HG02885 (cell line): ENCODE results near the gene PTPRD.

Experiments used
- ATAC-seq: cut with Tn5 transposase; IDR thresholded peaks from one replicate; pipeline ENCODE4 v1.9.1; 2021; ENCODE audit warnings: mild to moderate bottlenecking; ENCODE audit not compliant: unreplicated experiment, poor library complexity

Gene PTPRD

GRCh38 chr9:10226996-10227395 is 385.8 kb downstream of the PTPRD start:
- ATAC-seq: no peak

GRCh38 chr9:10212702-10213101 is 400.1 kb downstream of the PTPRD start:
- no peak for ATAC-seq

GRCh38 chr9:10208691-10209069 is 404.1 kb downstream of the PTPRD start:
- peak; percentile 37 for ATAC-seq

GRCh38 chr9:10204276-10204675 is 408.5 kb downstream of the PTPRD start:
- ATAC-seq: no peak

GRCh38 chr9:10173561-10173960 is 439.2 kb downstream of the PTPRD start:
- ATAC-seq: no peak

GRCh38 chr9:10172476-10172875 is 440.3 kb downstream of the PTPRD start:
- no peak for ATAC-seq

- ATAC-seq: no peak
Observed at GRCh38 chr9:10168241-10168640, 444.6 kb downstream of the PTPRD start.

- no peak for ATAC-seq
Observed at GRCh38 chr9:10148796-10149195, 464.0 kb downstream of the PTPRD start.

- ATAC-seq: no peak
Observed at GRCh38 chr9:10146517-10147331, 466.1 kb downstream of the PTPRD start.

- no peak for ATAC-seq
Observed at GRCh38 chr9:10144355-10144754, 468.4 kb downstream of the PTPRD start.

GRCh38 chr9:10135553-10135952 is 477.2 kb downstream of the PTPRD start:
- no peak for ATAC-seq

GRCh38 chr9:10134266-10134665 is 478.5 kb downstream of the PTPRD start:
- ATAC-seq: no peak

- no peak for ATAC-seq
Observed at GRCh38 chr9:10130061-10130675, 482.6 kb downstream of the PTPRD start.

- ATAC-seq: no peak
Observed at GRCh38 chr9:10127867-10128266, 484.9 kb downstream of the PTPRD start.

GRCh38 chr9:10112798-10113197 is 500.0 kb downstream of the PTPRD start:
- ATAC-seq: no peak

GRCh38 chr9:10112070-10112469 is 500.7 kb downstream of the PTPRD start:
- no peak for ATAC-seq

- no peak for ATAC-seq
Observed at GRCh38 chr9:10108815-10109214, 504.0 kb downstream of the PTPRD start.

GRCh38 chr9:10104774-10105173 is 508.0 kb downstream of the PTPRD start:
- ATAC-seq: no peak

- no peak for ATAC-seq
Observed at GRCh38 chr9:10095208-10095607, 517.6 kb downstream of the PTPRD start.

- no peak for ATAC-seq
Observed at GRCh38 chr9:10094563-10094962, 518.2 kb downstream of the PTPRD start.

- no peak for ATAC-seq
Observed at GRCh38 chr9:10080012-10080411, 532.8 kb downstream of the PTPRD start.
